ENCODE data around the gene VAPA.

The VAPA gene

GRCh38 chr18:9944805-9945204 is 31.0 kb downstream of the VAPA start:
- DNase-seq: no peak

GRCh38 chr18:9946831-9947230 is 33.0 kb downstream of the VAPA start:
- DNase-seq: no peak

- no peak for DNase-seq
Observed at GRCh38 chr18:9947248-9947647, 33.4 kb downstream of the VAPA start.

GRCh38 chr18:9949315-9949714 is 35.5 kb downstream of the VAPA start:
- no peak for DNase-seq

- DNase-seq: no peak
Observed at GRCh38 chr18:9949861-9950260, 36.0 kb downstream of the VAPA start.

- DNase-seq: no peak
Observed at GRCh38 chr18:9950289-9951016, 36.6 kb downstream of the VAPA start.

GRCh38 chr18:9951022-9951859 is 37.4 kb downstream of the VAPA start:
- no peak for DNase-seq

GRCh38 chr18:9952633-9953416 is 39.0 kb downstream of the VAPA start:
- DNase-seq: no peak

GRCh38 chr18:9958861-9959399 is 45.1 kb downstream of the VAPA start:
- DNase-seq: no peak

- DNase-seq: no peak
Observed at GRCh38 chr18:9959564-9959963, 45.7 kb downstream of the VAPA start.

- no peak for DNase-seq
Observed at GRCh38 chr18:9960258-9960904, 46.6 kb downstream of the VAPA start.

- no peak for DNase-seq
Observed at GRCh38 chr18:9961041-9961440, 47.2 kb downstream of the VAPA start.

- no peak for DNase-seq
Observed at GRCh38 chr18:9965711-9966624, 52.2 kb downstream of the VAPA start.

GRCh38 chr18:9968081-9968848 is 54.4 kb downstream of the VAPA start:
- no peak for DNase-seq

- no peak for DNase-seq
Observed at GRCh38 chr18:9969247-9969646, 55.4 kb downstream of the VAPA start.

GRCh38 chr18:9971313-9971920 is 57.6 kb downstream of the VAPA start:
- DNase-seq: no peak

GRCh38 chr18:9973470-9973869 is 59.7 kb downstream of the VAPA start:
- no peak for DNase-seq

GRCh38 chr18:9974279-9974915 is 60.6 kb downstream of the VAPA start:
- DNase-seq: no peak

GRCh38 chr18:9975658-9976057 is 61.8 kb downstream of the VAPA start:
- no peak for DNase-seq

- DNase-seq: no peak
Observed at GRCh38 chr18:9982711-9983110, 68.9 kb downstream of the VAPA start.
